GM12891 (cell line): Measurements from ENCODE around the gene FAM9C.
"Not testable (repeated sequence)": the region's sequence is repeated elsewhere in the genome, so short reads cannot be mapped to it uniquely, and the experiment has no call there.

Experiments
- DNase-seq: peaks from one replicate; pipeline ENCODE4 v3.0.0; 2011; ENCODE audit warnings: low spot score; ENCODE audit not compliant: insufficient read length
- FAIRE-seq: peaks from 2 replicates; lab custom pipeline; 2011; peaks lifted over from hg19 to GRCh38; lab: Jason Lieb, UNC
- PAX5 ChIP-seq: IDR thresholded peaks from 2 replicates; pipeline ENCODE4 v1.6.1; 2011; ENCODE audit warnings: low read length, moderate library complexity, mild to moderate bottlenecking; ENCODE audit not compliant: insufficient read depth, severe bottlenecking
- POLR2A ChIP-seq: IDR thresholded peaks from 2 replicates; pipeline ENCODE4 v1.6.1; 2011; ENCODE audit warnings: low read depth, low read length, control low read depth
- POLR2AphosphoS5 ChIP-seq: IDR thresholded peaks from 2 replicates; pipeline ENCODE4 v1.6.1; 2011; ENCODE audit warnings: low read depth, low read length, control low read depth
- POU2F2 ChIP-seq: IDR thresholded peaks from 2 replicates; pipeline ENCODE4 v1.6.1; 2011; ENCODE audit warnings: low read depth, mild to moderate bottlenecking, control low read depth, low read length, moderate library complexity
- SPI1 ChIP-seq: IDR thresholded peaks from 2 replicates; pipeline ENCODE4 v1.6.1; 2011; ENCODE audit warnings: low read depth, low read length, control low read depth
- TAF1 ChIP-seq: IDR thresholded peaks from 2 replicates; pipeline ENCODE4 v1.6.1; 2011; ENCODE audit warnings: low read depth, low read length, control low read depth

FAM9C gene

GRCh38 chrX:13076176-13076961 is 31.9 kb upstream of the FAM9C start:
- DNase-seq (no peak), FAIRE-seq (peak; percentile 51)
- no peak for TF ChIP-seq PAX5
- no peak for TF ChIP-seq POLR2AphosphoS5
- no peak for TF ChIP-seq SPI1
- TF ChIP-seq POU2F2: no peak
- TF ChIP-seq POLR2A: no peak
- TF ChIP-seq TAF1: no peak

DNA sequence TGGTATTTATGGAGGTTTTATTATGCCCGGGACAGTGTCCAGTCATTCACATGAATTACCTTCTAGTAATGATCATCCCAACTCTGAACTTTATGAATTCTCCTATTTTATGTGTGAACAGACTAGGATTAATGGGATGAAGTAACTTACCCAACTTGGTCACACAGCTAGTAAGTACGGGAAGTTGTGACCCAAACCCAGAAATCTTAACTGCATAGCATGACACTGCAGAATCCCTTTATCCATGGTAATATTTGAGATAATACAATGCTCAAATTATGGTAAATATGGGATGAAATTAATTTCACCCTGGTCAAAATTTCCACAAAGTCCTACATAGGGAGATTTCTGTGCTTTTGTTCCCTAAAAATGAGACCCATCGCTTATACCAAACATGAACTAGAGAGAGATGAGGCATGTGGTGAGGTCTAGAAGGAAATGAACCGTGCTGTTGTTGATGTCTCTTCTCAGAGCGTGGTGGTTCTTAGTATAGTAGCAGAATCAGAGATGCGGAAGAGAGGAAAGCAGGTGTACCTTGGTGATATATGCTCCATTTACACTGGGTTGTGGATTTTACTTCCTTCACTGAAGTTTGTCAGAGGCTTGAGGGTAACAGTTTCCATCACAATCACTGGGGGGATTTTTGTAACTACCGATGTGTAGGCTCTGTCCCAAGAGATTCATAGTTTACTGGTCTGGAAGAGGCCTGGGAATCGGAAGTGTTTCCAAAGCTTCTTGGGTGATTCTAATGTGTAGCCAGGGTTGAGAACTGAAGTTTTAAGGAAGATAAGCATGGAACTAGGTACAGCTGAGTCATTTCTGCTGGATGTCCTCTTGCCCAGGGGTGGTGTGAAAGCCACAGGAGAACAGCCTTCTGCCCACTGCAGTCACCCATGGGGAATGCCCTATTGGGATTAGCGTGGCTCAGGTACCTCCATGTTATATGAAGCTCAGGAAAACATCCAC is 30.2 kb upstream of the FAM9C start:
- FAIRE-seq (peak; percentile 98), DNase-seq (no peak)
- TF ChIP-seq TAF1 (0 out of 2 replicates have a peak, but pooled peaks have one; percentile 31), POLR2AphosphoS5 (no peak), SPI1 (0 out of 2 replicates have a peak, but pooled peaks have one; percentile 41), POLR2A (peak; percentile 43; the same call in 1 of the 2 replicates), POU2F2 (no peak), PAX5 (no peak)

GRCh38 chrX:13069771-13070416 is 25.5 kb upstream of the FAM9C start:
- DNase-seq (no peak), FAIRE-seq (peak; percentile 33)
- TF ChIP-seq SPI1 (no peak), POLR2A (no peak), POU2F2 (no peak), TAF1 (no peak), PAX5 (no peak), POLR2AphosphoS5 (no peak)

DNA sequence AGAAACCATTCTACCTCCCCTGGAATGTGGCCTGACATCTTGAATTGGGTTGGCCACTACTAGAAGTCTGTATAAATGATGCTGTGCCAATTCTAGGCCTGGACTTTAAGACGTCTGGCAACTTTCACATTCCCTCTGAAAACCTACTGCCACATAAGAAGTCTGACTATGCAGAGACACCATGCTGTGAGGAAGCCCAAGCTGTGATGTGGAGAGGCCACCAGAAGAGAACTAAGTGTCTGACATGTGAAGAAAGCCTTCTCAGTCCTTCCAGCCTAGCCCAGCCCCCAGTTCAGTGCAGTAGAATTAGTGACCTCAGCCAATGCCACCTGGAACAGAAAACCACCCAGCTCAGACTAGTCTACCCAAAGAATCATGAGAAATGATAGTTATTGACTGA is 24.2 kb upstream of the FAM9C start:
- DNase-seq (no peak), FAIRE-seq (no peak)
- TF ChIP-seq POLR2AphosphoS5 (no peak), POLR2A (no peak), TAF1 (no peak), POU2F2 (no peak), PAX5 (no peak), SPI1 (no peak)

GRCh38 chrX:13067773-13068172 is 23.4 kb upstream of the FAM9C start:
- no peak for TF ChIP-seq SPI1
- no peak for TF ChIP-seq POLR2AphosphoS5
- no peak for TF ChIP-seq PAX5
- TF ChIP-seq TAF1: no peak
- TF ChIP-seq POU2F2: no peak
- TF ChIP-seq POLR2A: no peak
- no peak for DNase-seq
- no peak for FAIRE-seq

DNA sequence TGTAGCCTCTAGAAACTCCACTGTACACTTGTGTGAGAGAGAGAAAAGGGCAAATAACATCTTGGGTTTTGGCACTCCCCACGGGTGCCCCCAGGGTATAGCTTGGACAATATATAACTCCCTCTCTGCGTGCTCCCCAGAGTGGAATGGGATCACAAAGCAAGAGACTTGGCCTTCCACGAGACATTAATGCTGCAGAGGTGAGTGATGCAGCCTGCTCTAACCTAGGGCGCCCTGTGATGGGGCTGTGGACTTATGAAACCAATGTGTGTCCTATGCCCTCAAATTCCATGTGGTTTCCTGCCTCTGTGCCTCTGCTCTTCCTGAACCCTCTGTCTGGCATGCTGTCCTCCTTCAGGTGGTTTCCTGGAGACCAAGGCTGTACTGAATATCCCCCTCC is 22.0 kb upstream of the FAM9C start:
- TF ChIP-seq TAF1 (no peak), PAX5 (no peak), POLR2A (no peak), POU2F2 (no peak), POLR2AphosphoS5 (no peak), SPI1 (no peak)
- DNase-seq (no peak), FAIRE-seq (no peak)

DNA sequence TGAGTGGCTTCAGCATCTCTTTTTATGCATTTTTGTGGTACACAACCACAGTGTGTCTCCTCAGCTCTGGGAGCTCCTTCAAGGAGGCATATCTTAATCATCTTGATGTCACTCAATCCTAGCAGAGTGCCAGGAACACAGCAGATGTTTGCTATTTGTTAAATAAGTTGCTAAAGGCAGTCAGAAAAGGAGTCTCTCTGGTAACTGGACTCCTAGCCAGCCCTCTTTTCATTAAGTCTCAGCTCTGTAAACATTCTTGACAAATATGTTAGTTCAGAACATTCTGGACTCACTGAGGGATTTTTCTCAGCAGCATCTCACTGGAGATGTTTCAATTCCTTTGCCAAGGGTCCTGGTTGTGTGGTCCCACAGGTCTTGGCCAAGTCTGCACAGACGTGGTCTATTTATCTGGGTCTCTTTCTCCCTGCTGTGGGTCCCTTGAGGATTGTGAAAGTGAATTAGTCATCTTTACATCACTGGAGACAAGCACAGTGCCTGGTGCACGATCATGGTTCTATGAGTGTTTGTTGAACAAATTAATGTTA is 20.3 kb upstream of the FAM9C start:
- FAIRE-seq (peak; percentile 75), DNase-seq (no peak)
- no peak for TF ChIP-seq POLR2AphosphoS5
- TF ChIP-seq POU2F2: no peak
- TF ChIP-seq PAX5: no peak

DNA sequence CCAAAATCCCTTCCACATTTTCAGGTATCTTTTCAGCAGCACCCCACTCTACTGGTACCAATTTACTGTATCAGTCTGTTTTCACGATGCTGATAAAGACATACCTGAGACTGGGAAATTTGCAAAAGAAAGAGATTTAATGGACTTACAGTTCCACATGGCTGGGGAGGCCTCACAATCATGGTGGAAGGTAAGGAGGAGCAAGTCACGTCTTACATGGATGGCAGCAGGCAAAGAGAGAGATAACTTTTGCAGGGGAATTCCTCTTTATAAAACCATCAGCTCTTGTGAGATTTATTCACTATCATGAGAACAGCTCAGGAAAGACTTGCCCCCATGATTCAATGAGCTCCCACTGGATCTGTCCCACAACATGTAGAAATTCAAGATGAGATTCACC is 18.7 kb upstream of the FAM9C start:
- DNase-seq, FAIRE-seq: not testable (repeated sequence)

GRCh38 chrX:13062331-13062730 is 17.9 kb upstream of the FAM9C start:
- not testable (repeated sequence) for FAIRE-seq, DNase-seq

DNA sequence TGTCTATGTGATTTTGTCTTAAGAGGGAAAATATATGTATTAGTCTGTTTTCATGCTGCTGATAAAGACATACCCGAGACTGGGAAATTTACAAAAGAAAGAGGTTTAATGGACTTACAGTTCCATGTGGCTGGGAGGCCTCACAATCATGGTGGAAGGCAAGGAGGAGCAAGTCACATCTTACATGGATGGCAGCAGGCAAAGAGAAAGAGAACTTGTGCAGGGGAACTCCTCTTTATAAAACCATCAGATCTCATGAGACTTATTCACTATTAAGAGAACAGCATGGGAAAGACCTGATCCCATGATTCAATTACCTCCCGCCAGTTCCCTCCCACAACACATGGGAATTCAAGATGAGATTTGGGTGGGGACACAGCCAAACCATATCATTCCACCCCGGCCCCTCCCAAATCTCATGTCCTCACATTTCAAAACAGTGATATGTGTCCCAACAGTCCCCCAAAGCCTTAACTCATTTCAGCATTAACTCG is 16.8 kb upstream of the FAM9C start:
- not testable (repeated sequence) for DNase-seq, FAIRE-seq
